GM12801 (cell line): ENCODE data around the gene DMBT1.

Source experiments
- CTCF ChIP-seq: IDR thresholded peaks from one replicate; pipeline ENCODE4 v1.5.1; 2011; ENCODE audit warnings: control low read depth; ENCODE audit not compliant: insufficient read length; ENCODE audit errors: extremely low read depth

DMBT1 gene

GRCh38 chr10:122587098-122587760 lies 26.7 kb downstream of the DMBT1 start:
- TF ChIP-seq CTCF = no peak

GRCh38 chr10:122588381-122588780 lies 27.8 kb downstream of the DMBT1 start:
- TF ChIP-seq CTCF = no peak

GRCh38 chr10:122590153-122590552 lies 29.6 kb downstream of the DMBT1 start:
- TF ChIP-seq CTCF = no peak

- no peak for TF ChIP-seq CTCF
These were observed 31.2 kb downstream of the DMBT1 start for GRCh38 chr10:122591736-122592135.

- no peak for TF ChIP-seq CTCF
These were observed 31.6 kb downstream of the DMBT1 start for GRCh38 chr10:122592161-122592560.

- TF ChIP-seq CTCF = no peak
These were observed 57.1 kb downstream of the DMBT1 start for GRCh38 chr10:122617476-122618270.

- TF ChIP-seq CTCF = no peak
These were observed 58.1 kb downstream of the DMBT1 start for GRCh38 chr10:122618461-122619165.
